T-helper 2 cell (primary cell): Measurements from ENCODE around the gene SMIM11.
"Not testable (repeated sequence)": the region's sequence is repeated elsewhere in the genome, so short reads cannot be mapped to it uniquely, and the experiment has no call there.

Experiments
- DNase-seq, 5 experiments: peaks; one replicate each; pipeline versions ENCODE4 v3.0.0 to v3.0.0-alpha.2; 2012 to 2022

The SMIM11 gene

GRCh38 chr21:34423805-34424204 lies 48.5 kb downstream of the SMIM11 start, which contains the start of gene SMIM34:
Gene SMIM34, minus strand, starts transcription at chr21:34423951. Its CDS starts 112 bp downstream, at chr21:34423839.
- DNase-seq = not testable (repeated sequence)

- not testable (repeated sequence) for DNase-seq
Observed at GRCh38 chr21:34427339-34427738, 52.0 kb downstream of the SMIM11 start.

- DNase-seq = not testable (repeated sequence)
Observed at GRCh38 chr21:34428441-34428840, 53.1 kb downstream of the SMIM11 start.

GRCh38 chr21:34429710-34430109 lies 54.4 kb downstream of the SMIM11 start:
- not testable (repeated sequence) for DNase-seq
